Left lung (tissue), 10 donors: Measurements from ENCODE around the gene CMTM4. TPM values are rescaled to one million over a fixed set of nuclear protein-coding genes. Genes with fewer than 3 reads are reported as not detected.

ENCODE experiments used
- ATAC-seq: fragments of 200-7000 bp; cut with Tn5 transposase; one replicate; pipeline ENCODE4 v1.9.1; 2020; ENCODE audit warnings: moderate library complexity
- DNase-seq, 4 donors: peaks; one replicate each; pipeline ENCODE4 v3.0.0-alpha.2; 2013 to 2020
- H3K27ac ChIP-seq, 2 donors: fragments of 200-600 bp; sonication (generic) in 1 of 2; one replicate each; pipeline versions ENCODE4 v1.5.0 to v1.8.0; 2020 to 2021
- H3K27me3 ChIP-seq, 2 donors: fragments of 200-600 bp; sonication (generic) in 1 of 2; one replicate each; pipeline versions ENCODE4 v1.5.0 to v1.8.0; 2020 to 2021
- H3K36me3 ChIP-seq, 2 donors: fragments of 200-600 bp; sonication (generic) in 1 of 2; one replicate each; pipeline versions ENCODE4 v1.5.0 to v1.8.0; 2020 to 2021
- H3K4me1 ChIP-seq, 2 donors: fragments of 200-600 bp; one replicate each; pipeline ENCODE4 v1.8.0; 2021
- H3K4me3 ChIP-seq, 2 donors: fragments of 200-600 bp; sonication (generic) in 1 of 2; one replicate each; pipeline versions ENCODE4 v1.5.0 to v1.8.0; 2020 to 2021; ENCODE audit warnings: mild to moderate bottlenecking in 1 of 2
- H3K9me3 ChIP-seq, 2 donors: fragments of 200-600 bp; sonication (generic) in 1 of 2; one replicate each; pipeline versions ENCODE4 v1.5.0 to v1.8.0; 2020 to 2021
- intact Hi-C, 2 donors: fragments of 100-400 bp; cut with DNase I; formaldehyde crosslinking; loops; one replicate each; pipeline versions ENCODE4 v1.11.2 to v1.14.2; 2022
- polyA plus RNA-seq, 6 donors: library from polyadenylated mRNA; unstranded; fragments of 120-200 nt; gene quantifications; one replicate each; pipeline ENCODE4 v1.2.1, GENCODE V29; 2013; ENCODE audit not compliant: insufficient read length in 6 of 6
- total RNA-seq, 2 donors: library from RNA; stranded (reverse); fragmentation: NEBNext Ultra II Directional; extraction: Animal tissue kit (Norgen Biotek cat#: 25700); gene quantifications; one replicate each; pipeline ENCODE4 v1.2.1, GENCODE V29; 2021
- TF ChIP-seq, protein P1 (sequence below), 2 donors: fragments of 200-600 bp; sonication (generic) in 1 of 2; IDR thresholded peaks; one replicate each; pipeline versions ENCODE4 v1.5.0 to v1.8.0; 2021; ENCODE audit warnings: antibody characterized with exemption in 2 of 2
- donor health status: DM: no; HTN: yes; CAD: no.
- donor health status: DM: no; HTN: no; CAD: no.

CMTM4 gene
- total and polyA plus RNA-seq, 8 donors: 25.2 to 72.3 (median 34.6) TPM

DNA sequence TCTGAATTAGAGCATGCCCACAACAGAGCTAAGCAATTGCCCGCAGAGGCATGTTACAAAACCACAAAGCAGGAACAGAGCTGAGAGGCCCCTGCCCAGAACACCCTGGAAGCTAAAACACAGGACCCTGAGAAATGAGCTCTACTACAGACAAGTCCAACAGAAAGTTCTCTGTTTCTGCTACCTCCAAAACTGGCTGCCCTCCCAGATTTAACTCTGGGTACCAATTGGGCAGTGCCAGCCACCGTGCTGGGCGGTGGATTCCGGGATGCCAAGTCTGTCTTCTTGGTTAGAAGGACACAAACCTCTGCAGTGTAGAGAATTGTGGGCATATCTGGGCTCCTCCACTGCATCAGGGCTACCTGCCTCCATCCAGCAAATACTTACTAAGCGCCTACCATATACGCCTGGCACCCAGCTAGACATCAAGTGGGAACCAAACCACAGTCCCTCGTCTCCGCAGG lies 1.0 kb downstream of the CMTM4 start:
- H3K36me3 ChIP-seq: no peaks in the 10 kb centered on the region
- peak overlapping the region; percentile 73 to 76 for H3K27ac ChIP-seq
- intact Hi-C loops: no loop called here
- H3K4me1 ChIP-seq: peaks cover 12 to 48% of the 10 kb centered on the region in 2 donors
- TF ChIP-seq, protein P1, sequence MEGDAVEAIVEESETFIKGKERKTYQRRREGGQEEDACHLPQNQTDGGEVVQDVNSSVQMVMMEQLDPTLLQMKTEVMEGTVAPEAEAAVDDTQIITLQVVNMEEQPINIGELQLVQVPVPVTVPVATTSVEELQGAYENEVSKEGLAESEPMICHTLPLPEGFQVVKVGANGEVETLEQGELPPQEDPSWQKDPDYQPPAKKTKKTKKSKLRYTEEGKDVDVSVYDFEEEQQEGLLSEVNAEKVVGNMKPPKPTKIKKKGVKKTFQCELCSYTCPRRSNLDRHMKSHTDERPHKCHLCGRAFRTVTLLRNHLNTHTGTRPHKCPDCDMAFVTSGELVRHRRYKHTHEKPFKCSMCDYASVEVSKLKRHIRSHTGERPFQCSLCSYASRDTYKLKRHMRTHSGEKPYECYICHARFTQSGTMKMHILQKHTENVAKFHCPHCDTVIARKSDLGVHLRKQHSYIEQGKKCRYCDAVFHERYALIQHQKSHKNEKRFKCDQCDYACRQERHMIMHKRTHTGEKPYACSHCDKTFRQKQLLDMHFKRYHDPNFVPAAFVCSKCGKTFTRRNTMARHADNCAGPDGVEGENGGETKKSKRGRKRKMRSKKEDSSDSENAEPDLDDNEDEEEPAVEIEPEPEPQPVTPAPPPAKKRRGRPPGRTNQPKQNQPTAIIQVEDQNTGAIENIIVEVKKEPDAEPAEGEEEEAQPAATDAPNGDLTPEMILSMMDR (IDR thresholded peaks at IDR 0.05): no peak
- peak overlapping the region; percentile 62 to 68 for H3K4me3 ChIP-seq
- no peaks in the 10 kb centered on the region for H3K27me3 ChIP-seq
- ATAC-seq (no peak), DNase-seq (no peak)
- H3K9me3 ChIP-seq: no peaks in the 10 kb centered on the region

DNA sequence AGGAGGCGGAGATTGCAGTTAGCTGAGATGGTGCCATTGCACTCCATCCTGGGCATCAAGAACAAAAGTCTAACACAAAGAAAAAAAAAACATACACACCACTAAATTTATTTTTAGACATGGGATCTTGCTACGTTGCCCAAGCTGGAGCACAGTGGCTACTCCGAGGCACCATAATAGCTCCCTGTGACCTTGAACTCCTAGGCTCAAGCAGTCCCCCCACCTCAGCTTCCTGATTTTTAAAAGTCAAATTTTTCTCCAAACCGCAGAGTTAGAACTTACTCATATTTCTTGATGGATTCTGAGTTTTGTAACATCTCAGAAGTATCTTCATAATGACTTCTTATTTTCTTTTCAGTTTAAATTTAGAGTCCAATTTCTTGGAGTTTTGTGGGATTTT lies 3.4 kb downstream of the CMTM4 start:
- DNase-seq: no peak
- H3K27me3 ChIP-seq: no peaks in the 10 kb centered on the region
- H3K9me3 ChIP-seq: no peaks in the 10 kb centered on the region
- H3K4me3 ChIP-seq: no peak overlapping the region
- ATAC-seq: no peak
- no peaks in the 10 kb centered on the region for H3K36me3 ChIP-seq
- no peak overlapping the region for H3K27ac ChIP-seq
- intact Hi-C loops: no loop called here
- peaks cover 12 to 41% of the 10 kb centered on the region in 2 donors for H3K4me1 ChIP-seq
- TF ChIP-seq, protein P1 (IDR thresholded peaks at IDR 0.05): no peak

DNA sequence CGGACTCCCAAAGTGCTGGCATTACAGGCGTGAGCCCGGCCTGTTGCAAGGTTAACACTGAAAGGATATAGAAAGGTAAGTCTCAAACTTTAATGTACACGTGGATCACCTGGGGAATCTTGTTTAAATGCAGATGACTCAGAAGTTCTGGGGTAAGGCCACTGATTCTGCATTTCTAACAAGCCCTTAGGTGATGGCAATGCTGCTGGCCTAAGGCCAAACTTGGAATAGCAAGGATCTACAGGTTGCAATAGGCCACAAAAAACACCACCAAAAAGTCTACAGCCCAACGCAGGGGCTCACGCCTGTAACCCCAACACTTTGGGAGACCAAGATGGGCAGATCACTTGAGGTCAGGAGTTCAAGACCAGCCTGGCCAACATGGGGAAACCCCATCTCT lies 4.2 kb downstream of the CMTM4 start:
- Histone ChIP-seq H3K27me3 (no peaks in the 10 kb centered on the region), H3K27ac (no peak overlapping the region), H3K9me3 (no peaks in the 10 kb centered on the region), H3K4me3 (no peak overlapping the region), H3K36me3 (no peaks in the 10 kb centered on the region), H3K4me1 (peaks cover 12 to 38% of the 10 kb centered on the region in 2 donors)
- DNase-seq: no peak
- intact Hi-C loops: no loop called here
- TF ChIP-seq, protein P1 (IDR thresholded peaks at IDR 0.05): no peak
- no peak for ATAC-seq

DNA sequence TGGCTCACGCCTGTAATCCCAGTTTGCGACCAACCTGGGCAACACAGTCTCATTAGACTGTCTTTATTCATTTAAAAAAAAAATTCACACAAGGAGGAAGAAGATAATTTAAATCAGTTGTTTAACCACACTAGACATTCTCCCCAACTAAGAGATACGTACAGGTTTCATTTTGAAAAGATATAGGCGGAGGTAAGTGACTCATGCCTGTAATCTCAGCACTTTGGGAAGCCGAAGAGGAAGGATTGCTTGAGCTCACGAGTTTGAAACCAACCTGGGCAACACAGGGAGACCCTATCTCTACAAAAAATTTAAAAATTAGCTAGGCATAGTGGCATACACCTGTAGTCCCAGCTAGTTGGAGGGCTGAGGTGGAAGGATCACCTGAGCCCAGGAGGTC lies 5.3 kb downstream of the CMTM4 start:
- TF ChIP-seq, protein P1 (IDR thresholded peaks at IDR 0.05): no peak
- no peak overlapping the region for H3K4me3 ChIP-seq
- no peak for ATAC-seq
- no peak overlapping the region for H3K27ac ChIP-seq
- intact Hi-C loops: no loop called here
- no peaks in the 10 kb centered on the region for H3K27me3 ChIP-seq
- no peaks in the 10 kb centered on the region for H3K9me3 ChIP-seq
- no peaks in the 10 kb centered on the region for H3K36me3 ChIP-seq
- H3K4me1 ChIP-seq: peaks cover 12 to 33% of the 10 kb centered on the region in 2 donors
- DNase-seq: no peak

DNA sequence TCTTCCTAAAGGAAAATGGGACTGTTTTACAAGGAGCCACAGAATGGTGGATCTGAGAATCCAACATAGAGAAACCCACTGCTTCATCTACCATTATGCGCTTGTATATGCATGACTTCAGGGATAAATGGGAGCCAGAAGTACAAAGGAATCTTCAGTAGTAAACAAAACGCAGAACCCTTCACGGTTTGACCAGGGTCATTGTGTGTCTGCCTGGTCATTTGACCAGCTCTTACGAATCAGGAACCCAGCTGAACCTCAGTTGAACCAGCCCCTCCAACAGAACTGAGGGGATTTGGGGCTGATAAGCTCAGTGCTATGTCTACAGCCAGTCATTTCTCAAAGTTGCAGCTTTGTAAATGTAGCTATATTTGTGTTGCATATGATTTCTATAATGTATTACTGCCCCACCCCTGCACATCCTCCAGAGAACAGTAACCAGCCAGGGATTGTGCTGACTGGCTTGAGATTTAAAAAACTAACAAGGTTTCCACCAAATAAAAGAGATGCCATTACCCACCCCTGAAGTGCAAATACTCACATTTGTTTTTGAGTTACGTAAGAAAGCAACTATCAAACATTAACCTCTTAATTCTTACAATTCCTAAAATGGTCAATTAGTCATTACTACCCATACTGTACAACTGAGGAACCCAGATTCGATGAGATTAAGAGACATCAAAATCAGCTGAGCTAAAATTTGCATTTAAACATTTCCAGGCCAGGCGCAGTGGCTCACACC lies 6.3 kb downstream of the CMTM4 start:
- TF ChIP-seq, protein P1 (IDR thresholded peaks at IDR 0.05): no peak
- Histone ChIP-seq H3K4me1 (peaks cover 5 to 24% of the 10 kb centered on the region in 2 donors), H3K27ac (no peak overlapping the region), H3K9me3 (no peaks in the 10 kb centered on the region), H3K4me3 (no peak overlapping the region), H3K36me3 (no peaks in the 10 kb centered on the region), H3K27me3 (no peaks in the 10 kb centered on the region)
- intact Hi-C loops: no loop called here
- ATAC-seq: no peak
- no peak for DNase-seq
